HEK293 (cell line): ENCODE measurements around the gene RPS6KB2.

ENCODE experiments used
- CTCF ChIA-PET: fragments of 350-600 bp; formaldehyde crosslinking; extraction: SDS; loops from one replicate; lab custom pipeline; 2021; ENCODE audit warnings: antibody characterized with exemption; lab: Yijun Ruan, JAX
- POLR2A ChIA-PET: fragments of 300-600 bp; formaldehyde crosslinking; extraction: SDS; loops from one replicate; lab custom pipeline; 2020; ENCODE audit warnings: antibody characterized with exemption, inconsistent platforms; lab: Yijun Ruan, JAX
- H3K27ac ChIP-seq: fragments of 200-500 bp; sonication (Bioruptor generic); 2 replicates; pipeline ENCODE4 v1.5.1; 2014; ENCODE audit warnings: low read depth, low read length, control low read depth, inconsistent platforms; ENCODE audit errors: extremely low read depth
- H3K36me3 ChIP-seq, 2 experiments: fragments of 200-500 bp in 1 of 2; sonication (Bioruptor generic) in 1 of 2; 1 replicate in 1 of 2; 2 replicates in 1 of 2; pipeline ENCODE4 v1.5.1; 2014 to 2017; ENCODE audit warnings: inconsistent platforms in 2 of 2, low read length in 2 of 2; ENCODE audit not compliant: control insufficient read depth in 2 of 2, insufficient read depth in 1 of 2
- H3K4me1 ChIP-seq: fragments of 200-500 bp; sonication (Bioruptor generic); 2 replicates; pipeline ENCODE4 v1.5.1; 2014; ENCODE audit warnings: mild to moderate bottlenecking, low read length, inconsistent platforms; ENCODE audit not compliant: control insufficient read depth, insufficient read depth
- H3K4me3 ChIP-seq: 2 replicates; pipeline ENCODE4 v1.5.1; 2011; ENCODE audit warnings: low read depth, mild to moderate bottlenecking, control low read depth, low read length, moderate library complexity
- H3K9me3 ChIP-seq: fragments of 200-500 bp; sonication (Bioruptor generic); 2 replicates; pipeline ENCODE4 v1.5.1; 2014; ENCODE audit warnings: low read depth, low read length, inconsistent platforms; ENCODE audit not compliant: control insufficient read depth, insufficient read depth
- SCRT2 ChIP-seq: fragments of 450-650 bp; formaldehyde crosslinking; IDR thresholded peaks from 2 replicates; pipeline ENCODE4 v1.5.1; 2016; ENCODE audit warnings: missing biosample characterization, missing genetic modification characterization
- SETDB1 ChIP-seq: IDR thresholded peaks from one replicate; pipeline ENCODE4 v1.6.1; 2017; ENCODE audit warnings: mild to moderate bottlenecking, low read length, moderate library complexity, mixed read lengths; ENCODE audit not compliant: insufficient read length
- TCF7L2 ChIP-seq: IDR thresholded peaks from 2 replicates; pipeline ENCODE4 v1.6.1; 2011; ENCODE audit warnings: low read depth, mild to moderate bottlenecking, inconsistent platforms, low read length, moderate library complexity, borderline replicate concordance
- ZBTB17 ChIP-seq: fragments of 450-650 bp; formaldehyde crosslinking; IDR thresholded peaks from 2 replicates; pipeline ENCODE4 v1.5.1; 2016; ENCODE audit warnings: missing biosample characterization, missing genetic modification characterization
- ZBTB21 ChIP-seq: fragments of 450-650 bp; formaldehyde crosslinking; IDR thresholded peaks from 2 replicates; pipeline ENCODE4 v1.5.1; 2017; ENCODE audit warnings: missing biosample characterization, missing genetic modification characterization
- ZNF274 ChIP-seq, 2 experiments: fragments of 200-500 bp in 1 of 2; fragments of 450-650 bp in 1 of 2; sonication (Bioruptor generic) in 1 of 2; formaldehyde crosslinking in 1 of 2; IDR thresholded peaks; 2 replicates each; pipeline versions ENCODE4 v1.5.1 to v1.6.1; 2014 to 2016; ENCODE audit warnings: borderline replicate concordance in 1 of 2, inconsistent platforms in 1 of 2, low read length in 1 of 2, missing biosample characterization in 1 of 2, missing genetic modification characterization in 1 of 2
- ZNF292 ChIP-seq: fragments of 450-650 bp; formaldehyde crosslinking; IDR thresholded peaks from 2 replicates; pipeline ENCODE4 v1.5.1; 2016; ENCODE audit warnings: low read depth, missing biosample characterization, missing genetic modification characterization, borderline replicate concordance
- ZNF394 ChIP-seq: fragments of 450-650 bp; formaldehyde crosslinking; IDR thresholded peaks from 2 replicates; pipeline ENCODE4 v1.5.1; 2016; ENCODE audit warnings: missing biosample characterization, missing genetic modification characterization, mild to moderate bottlenecking, moderate library complexity, borderline replicate concordance
- ZNF585B ChIP-seq: fragments of 450-650 bp; formaldehyde crosslinking; IDR thresholded peaks from 2 replicates; pipeline ENCODE4 v1.5.1; 2016; ENCODE audit warnings: missing biosample characterization, missing genetic modification characterization
- ZNF600 ChIP-seq: fragments of 450-650 bp; formaldehyde crosslinking; IDR thresholded peaks from 2 replicates; pipeline ENCODE4 v1.5.1; 2016; ENCODE audit warnings: missing biosample characterization, missing genetic modification characterization
- ZNF624 ChIP-seq: fragments of 450-650 bp; formaldehyde crosslinking; IDR thresholded peaks from 2 replicates; pipeline ENCODE4 v1.5.1; 2017; ENCODE audit warnings: missing biosample characterization, missing genetic modification characterization
- ZNF626 ChIP-seq: fragments of 450-650 bp; sonication (Bioruptor Pico); formaldehyde crosslinking; IDR thresholded peaks from 2 replicates; pipeline ENCODE4 v1.5.1; 2018; ENCODE audit warnings: missing biosample characterization, missing genetic modification characterization, inconsistent platforms
- ZNF701 ChIP-seq: fragments of 450-650 bp; formaldehyde crosslinking; IDR thresholded peaks from 2 replicates; pipeline ENCODE4 v1.5.1; 2016; ENCODE audit warnings: missing biosample characterization, missing genetic modification characterization
- ZNF777 ChIP-seq: fragments of 450-650 bp; formaldehyde crosslinking; IDR thresholded peaks from 2 replicates; pipeline ENCODE4 v1.5.1; 2017; ENCODE audit warnings: missing biosample characterization, missing genetic modification characterization, borderline replicate concordance
- ZNF792 ChIP-seq: fragments of 450-650 bp; formaldehyde crosslinking; IDR thresholded peaks from 2 replicates; pipeline ENCODE4 v1.5.1; 2016; ENCODE audit warnings: missing biosample characterization, missing genetic modification characterization
- ZXDB ChIP-seq: fragments of 450-650 bp; formaldehyde crosslinking; IDR thresholded peaks from 2 replicates; pipeline ENCODE4 v1.5.1; 2016; ENCODE audit warnings: missing biosample characterization, missing genetic modification characterization
- TF ChIP-seq, protein P1 (sequence below): fragments of 450-650 bp; formaldehyde crosslinking; IDR thresholded peaks from 2 replicates; pipeline ENCODE4 v1.5.1; 2016; ENCODE audit warnings: missing biosample characterization, missing genetic modification characterization
- TF ChIP-seq, protein P2 (sequence below): fragments of 450-650 bp; formaldehyde crosslinking; IDR thresholded peaks from 2 replicates; pipeline ENCODE4 v1.5.1; 2017; ENCODE audit warnings: missing biosample characterization, missing genetic modification characterization

RPS6KB2 gene

DNA sequence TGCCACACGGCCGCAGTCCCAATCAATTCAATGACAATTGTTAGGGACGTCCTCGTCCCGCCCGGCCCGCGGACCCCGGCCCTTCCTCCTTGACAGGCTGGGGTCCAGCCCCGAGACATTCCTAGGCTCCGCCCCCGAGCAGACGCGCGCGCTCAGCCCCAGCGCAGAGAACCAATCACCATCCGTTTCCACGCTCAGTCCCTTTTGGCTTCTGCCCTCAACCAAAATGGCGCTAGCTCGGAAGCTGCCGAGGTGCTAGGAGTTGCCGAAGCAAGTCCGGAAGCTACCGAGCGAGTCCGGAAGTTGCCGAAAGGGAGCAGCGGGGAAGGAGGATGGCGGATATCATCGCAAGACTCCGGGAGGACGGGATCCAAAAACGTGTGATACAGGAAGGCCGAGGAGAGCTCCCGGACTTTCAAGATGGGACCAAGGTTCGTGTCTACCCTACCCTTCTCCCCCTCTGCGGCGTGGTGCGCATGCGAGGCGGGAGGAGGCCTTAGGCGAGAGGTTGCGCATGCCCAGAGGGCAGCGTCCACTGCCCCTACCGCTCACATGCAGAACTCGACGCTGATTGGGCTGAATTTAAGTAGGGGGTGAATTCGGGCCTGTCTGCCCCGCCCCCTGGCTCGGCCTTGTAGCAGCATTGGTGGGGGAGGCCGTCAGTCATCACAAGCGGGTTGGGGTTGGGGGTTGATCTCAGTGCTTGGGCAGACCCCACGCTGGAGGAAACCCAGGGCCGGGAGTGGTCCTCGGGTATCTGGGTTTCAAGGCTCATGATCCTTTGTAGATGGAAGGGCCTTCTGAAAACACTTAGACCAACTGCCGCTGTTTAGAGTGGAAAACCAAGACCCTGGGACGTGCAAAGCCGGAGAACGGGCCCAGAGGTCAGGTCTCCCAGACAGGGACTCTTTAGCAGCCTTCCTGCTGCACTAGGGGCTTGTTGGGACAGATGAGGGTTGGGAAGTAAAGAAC is 54.8 kb downstream of the RPS6KB2 start, which contains the start of gene AIP (continued):
- TF ChIP-seq ZNF394 (peak; percentile 59; the same call in 1 of the 2 replicates), ZNF624 (tag by site-specific recombination) (no peak), TCF7L2 (no peak), ZNF701 (no peak), ZXDB (tag by site-specific recombination) (peak; percentile 85), ZNF274 (IDR thresholded peaks at IDR 0.05; ENCODE audit: low read length) (no peak), ZNF274 (tag by site-specific recombination; IDR thresholded peaks at IDR 0.05; ENCODE audit: borderline replicate concordance) (no peak), ZBTB17 (tag by site-specific recombination) (peak; percentile 93), SETDB1 (peak; percentile 91), ZNF292 (tag by site-specific recombination) (no peak), ZNF777 (no peak), ZNF585B (tag by site-specific recombination) (no peak)
- TF ChIP-seq, protein P1, sequence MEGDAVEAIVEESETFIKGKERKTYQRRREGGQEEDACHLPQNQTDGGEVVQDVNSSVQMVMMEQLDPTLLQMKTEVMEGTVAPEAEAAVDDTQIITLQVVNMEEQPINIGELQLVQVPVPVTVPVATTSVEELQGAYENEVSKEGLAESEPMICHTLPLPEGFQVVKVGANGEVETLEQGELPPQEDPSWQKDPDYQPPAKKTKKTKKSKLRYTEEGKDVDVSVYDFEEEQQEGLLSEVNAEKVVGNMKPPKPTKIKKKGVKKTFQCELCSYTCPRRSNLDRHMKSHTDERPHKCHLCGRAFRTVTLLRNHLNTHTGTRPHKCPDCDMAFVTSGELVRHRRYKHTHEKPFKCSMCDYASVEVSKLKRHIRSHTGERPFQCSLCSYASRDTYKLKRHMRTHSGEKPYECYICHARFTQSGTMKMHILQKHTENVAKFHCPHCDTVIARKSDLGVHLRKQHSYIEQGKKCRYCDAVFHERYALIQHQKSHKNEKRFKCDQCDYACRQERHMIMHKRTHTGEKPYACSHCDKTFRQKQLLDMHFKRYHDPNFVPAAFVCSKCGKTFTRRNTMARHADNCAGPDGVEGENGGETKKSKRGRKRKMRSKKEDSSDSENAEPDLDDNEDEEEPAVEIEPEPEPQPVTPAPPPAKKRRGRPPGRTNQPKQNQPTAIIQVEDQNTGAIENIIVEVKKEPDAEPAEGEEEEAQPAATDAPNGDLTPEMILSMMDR (tag by site-specific recombination): peak; percentile 38; the same call in 1 of the 2 replicates

DNA sequence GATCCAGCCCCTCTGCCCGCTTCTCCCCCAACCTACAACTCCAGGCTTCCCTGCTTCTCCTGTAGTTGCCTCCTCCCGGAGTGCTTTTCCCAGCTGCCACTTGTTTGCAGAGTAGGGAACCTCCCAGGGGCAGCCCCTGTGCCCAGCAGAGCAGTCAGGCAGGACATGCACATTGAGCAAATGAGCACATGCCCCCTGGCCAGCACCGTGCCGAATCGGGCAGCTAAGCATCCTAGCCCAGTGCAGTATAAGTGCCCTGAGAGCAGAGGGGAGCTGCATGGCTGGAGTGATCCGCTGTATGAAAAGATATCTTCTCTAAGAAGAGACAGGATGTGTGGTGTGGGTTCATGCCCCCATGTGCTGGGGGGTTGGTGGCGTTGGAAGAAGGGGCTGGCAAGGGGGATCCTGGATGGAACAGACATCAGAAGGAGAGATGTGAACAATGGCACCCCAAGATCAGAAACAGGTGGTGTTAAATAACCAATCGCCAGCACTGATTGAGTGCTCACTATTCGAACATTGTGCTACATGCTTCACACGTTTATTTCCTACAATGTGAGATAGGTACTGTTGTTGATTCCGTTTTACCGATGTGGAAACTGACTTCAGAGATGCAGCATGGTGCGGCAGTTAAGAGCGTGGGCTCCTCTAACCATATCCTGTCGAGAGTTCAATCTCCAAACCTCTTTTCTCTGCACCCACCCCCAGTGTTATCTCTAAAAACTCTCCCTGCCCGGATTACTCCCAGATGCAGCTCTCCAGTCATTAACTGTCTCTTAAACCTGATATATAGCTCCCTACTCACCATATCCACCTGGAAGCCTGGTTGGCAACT is 55.8 kb downstream of the RPS6KB2 start:
- TF ChIP-seq ZNF792 (tag by site-specific recombination): no peak
- TF ChIP-seq ZNF626 (tag by site-specific recombination): no peak
- TF ChIP-seq ZBTB21 (tag by site-specific recombination): no peak
- TF ChIP-seq SCRT2 (tag by site-specific recombination): peak; percentile 33; the same call in 1 of the 2 replicates
- TF ChIP-seq, protein P2, sequence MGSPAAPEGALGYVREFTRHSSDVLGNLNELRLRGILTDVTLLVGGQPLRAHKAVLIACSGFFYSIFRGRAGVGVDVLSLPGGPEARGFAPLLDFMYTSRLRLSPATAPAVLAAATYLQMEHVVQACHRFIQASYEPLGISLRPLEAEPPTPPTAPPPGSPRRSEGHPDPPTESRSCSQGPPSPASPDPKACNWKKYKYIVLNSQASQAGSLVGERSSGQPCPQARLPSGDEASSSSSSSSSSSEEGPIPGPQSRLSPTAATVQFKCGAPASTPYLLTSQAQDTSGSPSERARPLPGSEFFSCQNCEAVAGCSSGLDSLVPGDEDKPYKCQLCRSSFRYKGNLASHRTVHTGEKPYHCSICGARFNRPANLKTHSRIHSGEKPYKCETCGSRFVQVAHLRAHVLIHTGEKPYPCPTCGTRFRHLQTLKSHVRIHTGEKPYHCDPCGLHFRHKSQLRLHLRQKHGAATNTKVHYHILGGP (tag by site-specific recombination): no peak
- 0 out of 2 replicates have a peak, but pooled peaks have one; percentile 13 for TF ChIP-seq ZNF600 (tag by site-specific recombination)
- POLR2A ChIA-PET: interaction anchor here (1.6 kb wide), 1 partner anchor 15 kb away, joined by 11 read pairs; the partner anchor contains the start of gene TMEM134
- CTCF ChIA-PET: interaction anchor here (0.6 kb wide), 1 partner anchor 97 kb away, joined by 3 read pairs; no protein-coding TSS in a partner anchor
- no peaks in the 10 kb centered on the region for H3K9me3 ChIP-seq
- no peak overlapping the region for H3K27ac ChIP-seq
- H3K36me3 ChIP-seq: peaks cover 0 to 22% of the 10 kb centered on the region in 2 experiments; a peak in 2 of 3 replicates
- peak overlapping the region; percentile 77 for H3K4me3 ChIP-seq
- H3K4me1 ChIP-seq: no peaks in the 10 kb centered on the region
